Naive thymus-derived CD4-positive, alpha-beta T cell (primary cell): Measurements from ENCODE around the gene COPB1. TPM values are rescaled to one million over a fixed set of nuclear protein-coding genes. Genes with fewer than 3 reads are reported as not detected.
A peak's percentile ranks its signal among the peaks of the same experiment; 100 is the strongest.

Experiments used
- ATAC-seq: fragments of 150-1000 bp; cut with Tn5 transposase; 2 replicates; pipeline ENCODE4 v1.10.0; 2021; ENCODE audit warnings: mild to moderate bottlenecking, moderate library complexity
- CTCF ChIA-PET: fragments of 350-600 bp; sonication (Branson Sonifier 250); formaldehyde crosslinking; loops from one replicate; lab custom pipeline; 2021; ENCODE audit warnings: antibody characterized with exemption; lab: Charles Lee
- POLR2A ChIA-PET: fragments of 350-600 bp; sonication (Branson Sonifier 250); formaldehyde crosslinking; loops from one replicate; lab custom pipeline; 2021; ENCODE audit warnings: antibody characterized with exemption, inconsistent platforms; lab: Charles Lee
- DNase-seq, 9 donors: peaks; one replicate each; pipeline versions ENCODE4 v3.0.0 to v3.0.0-alpha.2; 2020 to 2022; ENCODE audit warnings: mixed read lengths in 1 of 9
- H3K27ac ChIP-seq: one replicate; pipeline ENCODE4 v1.7.0; 2013; ENCODE audit warnings: mild to moderate bottlenecking, low read depth, low read length, moderate library complexity
- H3K27me3 ChIP-seq, 2 donors: one replicate each; pipeline ENCODE4 v1.7.0; 2013; ENCODE audit warnings: low read length in 2 of 2, mild to moderate bottlenecking in 2 of 2, moderate library complexity in 2 of 2; ENCODE audit not compliant: control insufficient read depth in 2 of 2, insufficient read depth in 2 of 2
- H3K36me3 ChIP-seq, 3 experiments: 1 replicate in 2 of 3; 2 replicates in 1 of 3; pipeline ENCODE4 v1.7.0; 2013; ENCODE audit warnings: low read length in 3 of 3, mild to moderate bottlenecking in 3 of 3, moderate library complexity in 1 of 3; ENCODE audit not compliant: insufficient read depth in 3 of 3, control insufficient read depth in 2 of 3
- H3K4me1 ChIP-seq, 2 donors: one replicate each; pipeline ENCODE4 v1.7.0; 2013; ENCODE audit warnings: low read length in 2 of 2, mild to moderate bottlenecking in 2 of 2, moderate library complexity in 1 of 2; ENCODE audit not compliant: control insufficient read depth in 2 of 2, insufficient read depth in 2 of 2
- H3K4me3 ChIP-seq: 2 replicates; pipeline ENCODE4 v1.7.0; 2013; ENCODE audit warnings: mild to moderate bottlenecking, low read length
- H3K9me3 ChIP-seq, 3 experiments: 1 replicate in 2 of 3; 2 replicates in 1 of 3; pipeline ENCODE4 v1.7.0; 2013; ENCODE audit warnings: low read length in 3 of 3; ENCODE audit not compliant: control insufficient read depth in 2 of 3
- H3K27ac Mint-ChIP-seq, 9 donors: one replicate each; pipeline ENCODE4 v1.8.0; 2020 to 2022; ENCODE audit warnings: mixed read lengths in 9 of 9, mild to moderate bottlenecking in 8 of 9, moderate library complexity in 5 of 9, inconsistent platforms in 2 of 9
- H3K27me3 Mint-ChIP-seq, 5 donors: one replicate each; pipeline ENCODE4 v1.8.0; 2021 to 2022; ENCODE audit warnings: mixed read lengths in 5 of 5, mild to moderate bottlenecking in 1 of 5
- H3K36me3 Mint-ChIP-seq, 5 donors: one replicate each; pipeline ENCODE4 v1.8.0; 2020 to 2022; ENCODE audit warnings: mixed read lengths in 5 of 5, mild to moderate bottlenecking in 3 of 5, inconsistent platforms in 1 of 5
- H3K4me1 Mint-ChIP-seq, 7 donors: one replicate each; pipeline ENCODE4 v1.8.0; 2020 to 2022; ENCODE audit warnings: mixed read lengths in 7 of 7, mild to moderate bottlenecking in 3 of 7, inconsistent platforms in 1 of 7
- H3K4me3 Mint-ChIP-seq, 10 donors: one replicate each; pipeline ENCODE4 v1.8.0; 2020 to 2022; ENCODE audit warnings: mild to moderate bottlenecking in 10 of 10, mixed read lengths in 10 of 10, moderate library complexity in 6 of 10, inconsistent platforms in 2 of 10
- H3K9me3 Mint-ChIP-seq, 11 donors: one replicate each; pipeline ENCODE4 v1.8.0; 2020 to 2022; ENCODE audit warnings: mixed read lengths in 11 of 11, mild to moderate bottlenecking in 4 of 11, inconsistent platforms in 1 of 11, moderate library complexity in 1 of 11
- intact Hi-C, 2 donors: fragments of 100-400 bp; cut with micrococcal nuclease; formaldehyde crosslinking; loops; one replicate each; pipeline ENCODE4 v1.15.1; 2023
- polyA plus RNA-seq, 2 donors: library from polyadenylated mRNA; unstranded; fragments of 300-500 nt; fragmentation: Illumina TruSeq; gene quantifications; one replicate each; pipeline ENCODE4 v1.2.3, GENCODE V29; 2021
- total RNA-seq, 6 experiments: library from RNA in 5 of 6; stranded (reverse) in 5 of 6; gene quantifications; 1 replicate in 5 of 6; 2 replicates in 1 of 6; pipeline ENCODE4 v1.2.3 and lab custom pipeline; 2021 to 2026

COPB1 gene
- total and polyA plus RNA-seq, 7 experiments from 2014 or later, result 57.8 to 102 (median 75.9) TPM

DNA sequence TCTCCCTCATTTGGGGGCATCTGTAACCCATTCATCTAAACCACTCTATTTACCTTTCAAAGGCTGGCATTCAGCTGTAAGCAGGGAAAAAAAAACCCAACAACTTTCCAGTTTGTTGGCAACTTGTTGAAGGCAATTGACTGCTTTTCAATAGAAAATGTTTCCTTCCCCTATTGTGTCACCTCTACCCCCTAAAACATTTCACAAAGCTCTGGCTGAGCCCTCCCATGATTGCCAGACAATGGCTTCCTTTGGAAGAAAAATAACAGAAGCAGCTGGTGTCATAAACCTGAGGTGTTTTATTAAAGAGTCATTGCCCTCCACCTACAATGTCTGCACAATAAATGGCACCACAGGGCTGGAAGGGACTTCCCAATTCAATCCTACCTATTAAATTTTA is 42.7 kb upstream of the COPB1 start:
- Mint-ChIP-seq H3K27ac (peak overlapping the region in 5 of 9 donors; percentile 18 to 75 (median 58)), H3K9me3 (peaks cover 0 to 5% (median 0%) of the 10 kb centered on the region in 11 donors), H3K27me3 (no peaks in the 10 kb centered on the region), H3K4me3 (no peak overlapping the region), H3K4me1 (peaks cover 15 to 74% (median 50%) of the 10 kb centered on the region in 7 donors), H3K36me3 (peaks cover 0 to 45% (median 3%) of the 10 kb centered on the region in 5 donors)
- Histone ChIP-seq H3K36me3 (no peaks in the 10 kb centered on the region), H3K27ac (no peak overlapping the region), H3K27me3 (no peaks in the 10 kb centered on the region), H3K4me1 (peaks cover 0 to 17% of the 10 kb centered on the region in 2 donors), H3K4me3 (no peak overlapping the region), H3K9me3 (no peaks in the 10 kb centered on the region)
- intact Hi-C loops, result loop anchor here in 1 of 2 donors (1.0 kb wide), 1 partner anchor 9 kb away; no protein-coding TSS in a partner anchor
- ATAC-seq (no peak), DNase-seq (no peak)
- POLR2A ChIA-PET, result interaction anchor here (0.7 to 2.2 kb wide), 6 partner anchors 12 to 350 kb away, joined by 3 to 7 read pairs (median 3); partner anchors contain the start of gene CYP2R1
- CTCF ChIA-PET, result interaction anchor here (1.3 kb wide), 1 partner anchor 366 kb away, joined by 5 read pairs; no protein-coding TSS in a partner anchor

DNA sequence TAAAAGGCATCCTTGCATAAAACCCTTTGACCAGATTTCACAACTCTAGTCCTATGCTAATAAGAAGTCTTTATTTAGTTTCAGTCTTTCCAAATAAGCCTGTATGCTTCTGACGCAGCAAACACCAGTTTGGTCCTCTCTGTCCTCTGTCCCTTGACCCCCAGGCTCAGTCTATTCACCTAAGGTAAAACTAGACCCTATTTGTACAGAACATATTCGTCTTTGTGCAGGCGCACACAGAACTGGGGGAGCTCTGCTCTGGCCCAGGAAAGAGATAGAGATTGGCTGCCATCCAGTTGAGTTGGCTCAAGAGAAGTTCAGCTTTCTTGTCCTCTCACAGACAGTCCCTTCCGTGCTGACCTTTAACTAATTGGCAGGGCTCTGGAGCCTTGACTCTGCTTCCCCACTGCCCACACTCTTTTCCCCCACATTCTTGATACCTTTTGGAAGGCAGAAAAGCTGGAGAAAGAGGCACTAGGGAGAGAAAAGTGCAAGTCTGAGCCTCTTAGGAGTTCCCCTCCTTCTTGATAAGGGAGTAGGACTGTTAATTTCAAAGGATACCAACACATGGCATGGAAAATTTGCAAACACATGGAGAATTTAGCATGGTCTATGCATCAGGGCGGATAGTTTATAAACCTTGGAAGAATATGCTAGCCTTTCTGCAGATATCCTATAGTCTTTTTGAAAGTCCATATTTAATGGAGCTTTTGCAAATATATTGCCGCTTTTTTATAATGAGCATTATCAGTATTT is 41.8 kb upstream of the COPB1 start:
- Histone ChIP-seq H3K4me3 (no peak overlapping the region), H3K9me3 (no peaks in the 10 kb centered on the region), H3K27ac (no peak overlapping the region), H3K27me3 (no peaks in the 10 kb centered on the region), H3K4me1 (peaks cover 0 to 17% of the 10 kb centered on the region in 2 donors), H3K36me3 (no peaks in the 10 kb centered on the region)
- intact Hi-C loops, result no loop called here
- ChIA-PET POLR2A (interaction anchor here (1.0 to 2.2 kb wide), 6 partner anchors 12 to 115 kb away, joined by 3 to 7 read pairs (median 3); no protein-coding TSS in a partner anchor), CTCF (interaction anchor here (1.1 to 2.2 kb wide), 3 partner anchors 19 to 367 kb away, joined by 3 to 5 read pairs (median 5); no protein-coding TSS in a partner anchor)
- ATAC-seq (no peak), DNase-seq (no peak)
- no peaks in the 10 kb centered on the region for H3K27me3 Mint-ChIP-seq
- H3K4me3 Mint-ChIP-seq, result no peak overlapping the region
- peak overlapping the region in 4 of 9 donors; percentile 10 to 90 (median 82) for H3K27ac Mint-ChIP-seq
- peaks cover 0 to 40% (median 0%) of the 10 kb centered on the region in 5 donors for H3K36me3 Mint-ChIP-seq
- peaks cover 0 to 5% (median 0%) of the 10 kb centered on the region in 11 donors for H3K9me3 Mint-ChIP-seq
- H3K4me1 Mint-ChIP-seq, result peaks cover 15 to 75% (median 56%) of the 10 kb centered on the region in 7 donors

DNA sequence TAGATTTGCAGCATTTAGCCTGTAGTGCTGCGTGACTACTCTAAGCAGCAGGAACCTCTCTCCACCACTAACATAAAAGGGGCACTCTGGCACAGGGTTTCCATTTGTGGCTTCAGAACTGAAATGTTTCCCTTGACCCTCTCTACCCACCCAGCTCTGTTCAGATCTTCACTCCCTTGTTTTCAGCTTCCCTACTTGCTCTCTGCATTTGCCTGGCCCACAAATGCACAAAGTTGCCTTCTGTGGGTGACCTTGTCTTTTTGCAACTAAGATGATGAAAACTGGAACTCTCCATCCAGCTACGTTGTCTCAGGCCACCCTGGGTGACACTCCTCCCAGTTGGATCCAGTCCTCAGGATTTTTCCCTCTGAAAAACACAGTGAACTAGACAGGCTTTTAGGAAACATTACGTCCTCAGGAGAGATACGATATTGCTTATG is 40.4 kb upstream of the COPB1 start:
- Mint-ChIP-seq H3K27me3 (no peaks in the 10 kb centered on the region), H3K36me3 (peaks cover 0 to 31% (median 0%) of the 10 kb centered on the region in 5 donors), H3K4me3 (peak overlapping the region in 5 of 10 donors; percentile 4 to 49 (median 24)), H3K9me3 (peaks cover 0 to 3% (median 0%) of the 10 kb centered on the region in 11 donors), H3K27ac (peak overlapping the region; percentile 39 to 99 (median 82)), H3K4me1 (peaks cover 12 to 63% (median 50%) of the 10 kb centered on the region in 7 donors)
- Histone ChIP-seq H3K9me3 (no peaks in the 10 kb centered on the region), H3K27ac (no peak overlapping the region), H3K4me3 (no peak overlapping the region), H3K4me1 (peaks cover 0 to 17% of the 10 kb centered on the region in 2 donors), H3K27me3 (no peaks in the 10 kb centered on the region), H3K36me3 (no peaks in the 10 kb centered on the region)
- ATAC-seq (no peak), DNase-seq (no peak)
- intact Hi-C loops, result loop anchor here (5.0 to 10.0 kb wide), 2 partner anchors 352 to 665 kb away; partner anchors contain the start of gene CYP2R1 (in 1 of the 2)
- POLR2A ChIA-PET, result interaction anchor here (2.0 kb wide), 1 partner anchor 38 kb away, joined by 8 read pairs; no protein-coding TSS in a partner anchor
- CTCF ChIA-PET, result interaction anchor here (0.7 to 2.3 kb wide), 6 partner anchors 64 to 366 kb away, joined by 3 to 8 read pairs (median 4); no protein-coding TSS in a partner anchor

DNA sequence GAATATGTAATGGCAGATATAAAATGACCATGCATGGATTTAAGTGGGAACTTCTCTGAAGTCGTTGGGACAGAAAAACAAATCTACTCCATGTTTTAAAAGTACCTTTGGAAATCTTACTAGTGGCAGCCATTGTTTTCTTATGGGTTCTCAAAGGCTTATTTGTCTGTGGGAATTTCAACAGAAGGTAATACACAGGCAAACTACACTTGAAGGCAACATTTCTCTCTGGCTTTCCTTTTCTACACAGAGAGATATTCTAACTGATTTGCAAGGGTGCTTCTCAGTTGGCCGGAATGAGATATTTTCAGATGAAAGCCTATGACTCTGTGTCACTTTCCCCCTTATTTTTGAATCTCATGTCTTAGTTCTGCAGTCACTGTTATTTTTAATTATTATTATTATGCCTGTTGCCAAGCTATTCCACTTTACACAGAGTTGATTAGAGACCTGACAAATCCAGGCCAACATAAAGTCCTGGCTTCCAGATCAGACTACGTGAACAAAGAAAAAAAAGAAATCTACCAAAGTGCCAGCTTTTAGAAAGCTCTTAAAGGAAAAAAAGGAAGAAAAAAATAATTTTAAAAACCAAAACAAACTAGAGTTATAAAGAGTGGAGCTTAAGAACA is 39.4 kb upstream of the COPB1 start:
- no peaks in the 10 kb centered on the region for H3K27me3 Mint-ChIP-seq
- H3K36me3 ChIP-seq, result no peaks in the 10 kb centered on the region
- H3K36me3 Mint-ChIP-seq, result peaks cover 0 to 25% (median 0%) of the 10 kb centered on the region in 5 donors
- DNase-seq (no peak), ATAC-seq (no peak)
- H3K27ac Mint-ChIP-seq, result peak overlapping the region in 7 of 9 donors; percentile 62 to 99 (median 82)
- no peaks in the 10 kb centered on the region for H3K9me3 ChIP-seq
- no peak overlapping the region for H3K4me3 Mint-ChIP-seq
- peaks cover 9 to 56% (median 45%) of the 10 kb centered on the region in 7 donors for H3K4me1 Mint-ChIP-seq
- H3K27me3 ChIP-seq, result no peaks in the 10 kb centered on the region
- ChIA-PET POLR2A (interaction anchor here (0.7 to 2.0 kb wide), 5 partner anchors 14 to 353 kb away, joined by 3 to 8 read pairs (median 3); partner anchors contain the start of gene CYP2R1), CTCF (interaction anchor here (0.6 to 2.3 kb wide), 9 partner anchors 82 to 369 kb away, joined by 3 to 8 read pairs (median 3); no protein-coding TSS in a partner anchor)
- H3K4me1 ChIP-seq, result peaks cover 0 to 17% of the 10 kb centered on the region in 2 donors
- H3K9me3 Mint-ChIP-seq, result no peaks in the 10 kb centered on the region
- H3K27ac ChIP-seq, result no peak overlapping the region
- intact Hi-C loops, result loop anchor here (5.0 to 10.0 kb wide), 2 partner anchors 353 to 666 kb away; partner anchors contain the start of gene CYP2R1 (in 1 of the 2)
- no peak overlapping the region for H3K4me3 ChIP-seq

DNA sequence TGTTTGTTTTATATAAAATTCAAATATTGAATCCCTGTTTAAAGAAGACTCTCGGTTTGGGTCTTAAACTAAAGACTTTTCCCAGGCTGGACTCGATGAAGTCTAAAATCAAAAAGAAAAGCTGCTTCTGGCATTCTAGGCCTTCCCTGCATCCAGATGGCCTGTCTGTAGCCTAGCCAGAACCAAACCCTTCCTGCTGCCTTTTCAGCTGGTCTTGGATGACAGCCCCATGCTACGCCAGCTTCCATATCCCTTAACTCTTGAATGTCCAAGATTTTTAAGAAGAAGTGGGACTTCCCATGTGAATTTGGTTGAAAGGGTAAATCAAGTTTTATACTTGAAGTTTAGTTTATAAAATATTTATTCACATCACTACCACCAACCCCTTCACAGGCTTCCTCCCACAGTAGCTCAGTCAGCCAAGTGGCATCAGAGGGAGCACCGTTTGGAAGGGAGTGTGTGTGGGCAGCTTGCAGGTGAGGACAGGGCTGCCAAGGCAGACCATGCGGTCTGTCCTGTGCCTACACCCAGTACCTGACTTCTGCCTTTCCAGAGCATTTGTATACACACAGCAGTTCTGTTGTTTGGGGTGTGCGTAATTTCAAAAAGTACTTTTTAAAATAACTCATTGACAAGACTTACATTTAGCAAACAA is 38.8 kb upstream of the COPB1 start:
- Mint-ChIP-seq H3K27me3 (no peaks in the 10 kb centered on the region), H3K4me1 (peaks cover 9 to 55% (median 45%) of the 10 kb centered on the region in 7 donors), H3K27ac (peak overlapping the region; percentile 18 to 99 (median 77)), H3K36me3 (peaks cover 0 to 23% (median 0%) of the 10 kb centered on the region in 5 donors), H3K4me3 (peak overlapping the region in 3 of 10 donors; percentile 23 to 72 (median 42)), H3K9me3 (no peaks in the 10 kb centered on the region)
- H3K27ac ChIP-seq, result peak overlapping the region; percentile 21
- POLR2A ChIA-PET, result interaction anchor here (0.7 to 2.0 kb wide), 4 partner anchors 15 to 354 kb away, joined by 3 to 8 read pairs (median 4); partner anchors contain the start of gene CYP2R1
- H3K4me3 ChIP-seq, result no peak overlapping the region
- CTCF ChIA-PET, result interaction anchor here (1.1 to 2.3 kb wide), 5 partner anchors 98 to 370 kb away, joined by 3 to 8 read pairs (median 4); no protein-coding TSS in a partner anchor
- intact Hi-C loops, result loop anchor here (5.0 to 10.0 kb wide), 2 partner anchors 354 to 666 kb away; partner anchors contain the start of gene CYP2R1 (in 1 of the 2)
- no peaks in the 10 kb centered on the region for H3K27me3 ChIP-seq
- H3K9me3 ChIP-seq, result no peaks in the 10 kb centered on the region
- H3K4me1 ChIP-seq, result peaks cover 0 to 17% of the 10 kb centered on the region in 2 donors
- no peaks in the 10 kb centered on the region for H3K36me3 ChIP-seq
- no peak for DNase-seq
- ATAC-seq, result no peak
